Fibroblast of lung (primary cell): ENCODE measurements around the gene PCSK7. TPM values are rescaled to one million over a fixed set of nuclear protein-coding genes. Genes with fewer than 3 reads are reported as not detected.

Source experiments
- DNase-seq, 2 donors: peaks; one replicate each; pipeline versions ENCODE4 v3.0.0 to v3.0.0-alpha.2; 2010; ENCODE audit warnings: low read depth in 2 of 2
- H2AFZ ChIP-seq: 2 replicates; pipeline ENCODE4 v1.5.1; 2012; ENCODE audit warnings: low read length, control low read depth, inconsistent platforms
- H3K27ac ChIP-seq: 2 replicates; pipeline ENCODE4 v1.5.1; 2011; ENCODE audit warnings: low read length, control low read depth; ENCODE audit not compliant: insufficient read depth
- H3K27me3 ChIP-seq: 2 replicates; pipeline ENCODE4 v1.5.1; 2011; ENCODE audit warnings: mild to moderate bottlenecking, low read length; ENCODE audit not compliant: control insufficient read depth, insufficient read depth
- H3K36me3 ChIP-seq: 2 replicates; pipeline ENCODE4 v1.5.1; 2011; ENCODE audit warnings: low read length; ENCODE audit not compliant: control insufficient read depth, insufficient read depth
- H3K4me1 ChIP-seq: 2 replicates; pipeline ENCODE4 v1.5.1; 2011; ENCODE audit warnings: low read length; ENCODE audit not compliant: control insufficient read depth, insufficient read depth; ENCODE audit errors: extremely low read depth
- H3K4me2 ChIP-seq: 2 replicates; pipeline ENCODE4 v1.5.1; 2011; ENCODE audit warnings: low read length, control low read depth; ENCODE audit not compliant: insufficient read depth; ENCODE audit errors: extremely low read depth
- H3K4me3 ChIP-seq, 4 experiments: fragments of 200-600 bp in 1 of 4; sonication (generic) in 1 of 4; replicated peaks in 1 of 4; 2 replicates each; pipeline ENCODE4 v1.5.1; 2011 to 2016; ENCODE audit warnings: low read length in 4 of 4, low read depth in 3 of 4, mild to moderate bottlenecking in 3 of 4, control low read depth in 2 of 4, inconsistent platforms in 1 of 4, mixed read lengths in 1 of 4; ENCODE audit not compliant: insufficient read depth in 1 of 4; ENCODE audit errors: control extremely low read depth in 1 of 4
- H3K79me2 ChIP-seq: 2 replicates; pipeline ENCODE4 v1.5.1; 2012; ENCODE audit warnings: mild to moderate bottlenecking, low read length, inconsistent platforms; ENCODE audit not compliant: control insufficient read depth, insufficient read depth
- H3K9ac ChIP-seq: 2 replicates; pipeline ENCODE4 v1.5.1; 2011; ENCODE audit warnings: mild to moderate bottlenecking, low read length, control low read depth; ENCODE audit not compliant: insufficient read depth
- H3K9me3 ChIP-seq: 2 replicates; pipeline ENCODE4 v1.5.1; 2012; ENCODE audit warnings: low read depth, low read length; ENCODE audit not compliant: control insufficient read depth, insufficient read depth
- H4K20me1 ChIP-seq: 2 replicates; pipeline ENCODE4 v1.5.1; 2011; ENCODE audit warnings: low read length; ENCODE audit not compliant: control insufficient read depth, insufficient read depth; ENCODE audit errors: extremely low read depth
- EZH2 ChIP-seq: IDR thresholded peaks from 2 replicates; pipeline ENCODE4 v1.5.1; 2012; ENCODE audit warnings: low read length, control low read depth, mild to moderate bottlenecking; ENCODE audit errors: missing control alignments
- polyA minus RNA-seq: library from RNA; depleted of rRNA, polyadenylated mRNA; stranded (reverse); fragments of >200 nt; gene quantifications from 2 replicates; pipeline ENCODE4 v1.2.3, GENCODE V29; 2011; ENCODE audit warnings: low replicate concordance
- polyA plus RNA-seq, 2 donors: library from polyadenylated mRNA; depleted of rRNA in 1 of 2; stranded (reverse) in 1 of 2; unstranded in 1 of 2; fragments of >200 nt; gene quantifications; 2 replicates each; pipeline ENCODE4 v1.2.1, GENCODE V29; 2011 to 2012; ENCODE audit warnings: missing spikeins in 1 of 2
- total RNA-seq: library from RNA; depleted of rRNA; stranded (reverse); fragments of >200 nt; gene quantifications from 2 replicates; pipeline ENCODE4 v1.2.1, GENCODE V29; 2014
- TF ChIP-seq, protein P1 (sequence below), 2 donors: IDR thresholded peaks in 1 of 2; conservative IDR thresholded peaks in 1 of 2; 1 replicate in 1 of 2; 2 replicates in 1 of 2; pipeline ENCODE4 v1.5.1; 2011 to 2012; ENCODE audit warnings: low read length in 2 of 2, control low read depth in 1 of 2, inconsistent platforms in 1 of 2, low read depth in 1 of 2, mild to moderate bottlenecking in 1 of 2

Gene PCSK7
- total RNA-seq: 26.5 and 38.3 TPM in 2 replicates
- polyA plus RNA-seq: 26.8 and 28.2 TPM in 2 replicates
- 33.6 and 41.3 TPM in 2 replicates for polyA plus RNA-seq (2012)
- 70.5 and 77.2 TPM in 2 replicates for polyA minus RNA-seq

DNA sequence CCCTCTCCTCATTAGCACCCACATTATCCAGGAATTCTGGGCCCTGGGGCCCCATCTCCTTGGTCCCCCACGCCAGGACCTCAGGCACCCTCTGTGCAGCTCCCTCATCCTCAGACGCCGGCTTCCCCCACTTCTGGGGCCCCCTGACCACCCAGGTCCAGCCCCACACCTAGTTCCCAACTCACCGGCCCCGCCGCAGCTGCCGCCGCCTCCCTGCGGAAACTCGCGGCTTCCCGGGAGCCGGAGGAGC, at the start of gene PCSK7:
PCSK7 (minus strand) TSS at position 232 of the 250 bp plus-strand sequence. CDS start 2,229 bp downstream, outside the sequence.
- Histone ChIP-seq H3K27me3 (no peaks in the 10 kb centered on the region), H3K4me1 (peaks cover 2% of the 10 kb centered on the region), H3K27ac (peak within 1 kb of the TSS; percentile 92), H3K9ac (peak within 1 kb of the TSS; percentile 86), H3K9me3 (no peaks in the 10 kb centered on the region), H3K4me3 (peak within 1 kb of the TSS; percentile 89 to 99 (median 94)), H4K20me1 (no peaks in the 10 kb centered on the region), H3K79me2 (peaks cover 35% of the 10 kb centered on the region), H2AFZ (peak within 1 kb of the TSS; percentile 88), H3K36me3 (peaks cover 16% of the 10 kb centered on the region), H3K4me2 (peak within 1 kb of the TSS; percentile 97)
- DNase-seq: no peak
- TF ChIP-seq, protein P1, sequence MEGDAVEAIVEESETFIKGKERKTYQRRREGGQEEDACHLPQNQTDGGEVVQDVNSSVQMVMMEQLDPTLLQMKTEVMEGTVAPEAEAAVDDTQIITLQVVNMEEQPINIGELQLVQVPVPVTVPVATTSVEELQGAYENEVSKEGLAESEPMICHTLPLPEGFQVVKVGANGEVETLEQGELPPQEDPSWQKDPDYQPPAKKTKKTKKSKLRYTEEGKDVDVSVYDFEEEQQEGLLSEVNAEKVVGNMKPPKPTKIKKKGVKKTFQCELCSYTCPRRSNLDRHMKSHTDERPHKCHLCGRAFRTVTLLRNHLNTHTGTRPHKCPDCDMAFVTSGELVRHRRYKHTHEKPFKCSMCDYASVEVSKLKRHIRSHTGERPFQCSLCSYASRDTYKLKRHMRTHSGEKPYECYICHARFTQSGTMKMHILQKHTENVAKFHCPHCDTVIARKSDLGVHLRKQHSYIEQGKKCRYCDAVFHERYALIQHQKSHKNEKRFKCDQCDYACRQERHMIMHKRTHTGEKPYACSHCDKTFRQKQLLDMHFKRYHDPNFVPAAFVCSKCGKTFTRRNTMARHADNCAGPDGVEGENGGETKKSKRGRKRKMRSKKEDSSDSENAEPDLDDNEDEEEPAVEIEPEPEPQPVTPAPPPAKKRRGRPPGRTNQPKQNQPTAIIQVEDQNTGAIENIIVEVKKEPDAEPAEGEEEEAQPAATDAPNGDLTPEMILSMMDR (conservative IDR thresholded peaks at IDR 0.05 in 1 of 2, IDR thresholded peaks at IDR 0.05 in 1 of 2; ENCODE audit: low read depth in 1 of 2, low read length in 2 of 2): no peak
- TF ChIP-seq EZH2: no peak

GRCh38 chr11:117281159-117281558, 49.3 kb upstream of the PCSK7 start:
- Histone ChIP-seq H3K36me3 (peaks cover 2% of the 10 kb centered on the region), H3K9ac (no peak overlapping the region), H3K4me2 (no peak overlapping the region), H4K20me1 (no peaks in the 10 kb centered on the region), H3K79me2 (no peaks in the 10 kb centered on the region), H3K4me3 (no peak overlapping the region), H3K9me3 (no peaks in the 10 kb centered on the region), H3K4me1 (peaks cover 14% of the 10 kb centered on the region), H3K27me3 (no peaks in the 10 kb centered on the region), H3K27ac (peak overlapping the region; percentile 67), H2AFZ (no peak overlapping the region)
- DNase-seq: peak; percentile 93 to 99
- TF ChIP-seq, protein P1 (conservative IDR thresholded peaks at IDR 0.05 in 1 of 2, IDR thresholded peaks at IDR 0.05 in 1 of 2; ENCODE audit: low read depth in 1 of 2, low read length in 2 of 2): no peak

DNA sequence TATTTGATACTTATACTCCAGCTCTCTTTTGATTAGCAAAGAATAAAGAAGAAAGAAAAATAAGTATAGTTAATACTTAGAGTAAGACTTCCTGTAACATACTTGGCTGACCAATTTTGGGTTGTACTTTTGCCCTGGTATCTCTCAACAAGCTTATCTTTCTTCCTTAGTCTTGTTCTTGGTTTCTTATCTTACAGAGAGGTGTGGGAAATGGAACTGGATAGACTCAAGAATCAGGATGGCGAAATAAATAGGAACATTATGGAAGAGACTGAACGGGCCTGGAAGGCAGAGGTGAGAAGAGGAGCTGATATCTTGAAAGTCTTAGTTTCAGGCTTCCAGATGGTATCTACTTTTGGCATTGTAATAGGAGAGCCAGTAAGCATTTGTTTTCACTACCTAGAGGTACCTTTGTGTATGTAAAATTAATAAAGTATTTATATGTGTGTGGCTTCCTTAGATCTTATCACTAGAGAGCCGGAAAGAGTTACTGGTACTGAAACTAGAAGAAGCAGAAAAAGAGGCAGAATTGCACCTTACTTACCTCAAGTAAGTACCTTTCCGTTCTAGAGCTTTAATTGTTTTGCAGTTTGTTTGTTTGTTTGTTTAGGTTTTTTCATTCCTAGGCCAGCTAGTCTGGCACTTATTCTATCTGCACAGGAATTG, 48.0 kb upstream of the PCSK7 start:
- H3K27ac ChIP-seq: no peak overlapping the region
- H3K4me1 ChIP-seq: peaks cover 14% of the 10 kb centered on the region
- no peak overlapping the region for H3K4me2 ChIP-seq
- DNase-seq: peak in 1 of 2 donors; percentile 21
- no peaks in the 10 kb centered on the region for H4K20me1 ChIP-seq
- no peaks in the 10 kb centered on the region for H3K79me2 ChIP-seq
- H3K27me3 ChIP-seq: no peaks in the 10 kb centered on the region
- H3K4me3 ChIP-seq: no peak overlapping the region
- no peak overlapping the region for H3K9ac ChIP-seq
- no peak for TF ChIP-seq EZH2
- TF ChIP-seq, protein P1 (conservative IDR thresholded peaks at IDR 0.05 in 1 of 2, IDR thresholded peaks at IDR 0.05 in 1 of 2; ENCODE audit: low read depth in 1 of 2, low read length in 2 of 2): no peak
- H3K36me3 ChIP-seq: no peaks in the 10 kb centered on the region
- H3K9me3 ChIP-seq: no peaks in the 10 kb centered on the region
- H2AFZ ChIP-seq: no peak overlapping the region
